Tibial nerve (tissue), 4 donors: ENCODE measurements around the gene CASKIN2. TPM values are rescaled to one million over a fixed set of nuclear protein-coding genes. Genes with fewer than 3 reads are reported as not detected.

Experiments used
- DNase-seq, 2 donors: peaks; one replicate each; pipeline ENCODE4 v3.0.0-alpha.2; 2019; ENCODE audit warnings: low spot score in 2 of 2
- H3K27ac ChIP-seq, 4 donors: fragments of 200-600 bp; sonication (generic) in 3 of 4; one replicate each; pipeline ENCODE4 v1.5.1; 2017 to 2019; ENCODE audit warnings: mild to moderate bottlenecking in 1 of 4
- H3K27me3 ChIP-seq, 2 donors: fragments of 200-600 bp; sonication (generic) in 1 of 2; one replicate each; pipeline versions ENCODE4 v1.5.1 to v1.6.0; 2017 to 2019
- H3K36me3 ChIP-seq, 3 donors: fragments of 200-600 bp; sonication (generic); one replicate each; pipeline ENCODE4 v1.5.1; 2018 to 2019
- H3K4me1 ChIP-seq, 4 donors: fragments of 200-600 bp; sonication (generic) in 3 of 4; one replicate each; pipeline ENCODE4 v1.5.1; 2017 to 2019
- H3K4me3 ChIP-seq, 4 donors: fragments of 200-600 bp; sonication (generic) in 3 of 4; one replicate each; pipeline ENCODE4 v1.5.1; 2017 to 2019; ENCODE audit warnings: mild to moderate bottlenecking in 1 of 4, moderate library complexity in 1 of 4
- H3K9me3 ChIP-seq, 4 donors: fragments of 200-600 bp; sonication (generic) in 3 of 4; one replicate each; pipeline ENCODE4 v1.5.1; 2017 to 2019
- CTCF ChIP-seq, 5 experiments: fragments of 200-600 bp in 3 of 5; fragments of 450-650 bp in 2 of 5; sonication (generic) in 3 of 5; IDR thresholded peaks; one replicate each; pipeline ENCODE4 v1.5.1; 2016 to 2019; ENCODE audit warnings: antibody characterized with exemption in 5 of 5, mild to moderate bottlenecking in 3 of 5, moderate library complexity in 2 of 5
- EP300 ChIP-seq, 2 donors: sonication (generic); formaldehyde crosslinking; IDR thresholded peaks; one replicate each; pipeline ENCODE4 v1.6.1; 2017; ENCODE audit warnings: antibody characterized with exemption in 2 of 2, mild to moderate bottlenecking in 1 of 2
- POLR2A ChIP-seq, 2 donors: fragments of 450-650 bp; IDR thresholded peaks; one replicate each; pipeline ENCODE4 v1.6.1; 2017; ENCODE audit warnings: antibody characterized with exemption in 2 of 2, mild to moderate bottlenecking in 2 of 2, moderate library complexity in 2 of 2
- WGBS, 2 donors: methylation state at CpG; one replicate each; pipeline ENCODE4 v1.1.5; 2018; 5-methylcytosine and 5-hydroxymethylcytosine counted together
- total RNA-seq, 4 donors: library from RNA; depleted of rRNA; stranded (reverse); fragments of >200 nt; gene quantifications; one replicate each; pipeline ENCODE4 v1.1.0, GENCODE V29; 2016

CASKIN2 gene
- total RNA-seq, 4 donors from 2014 or later, result 36.0 to 59.0 (median 51.3) TPM

GRCh38 chr17:75504347-75505151 lies 10.8 kb downstream of the CASKIN2 start:
- no peak for DNase-seq
- 61 to 64% methylated on average over 27 to 31 of the region's 32 CpGs for WGBS, 2 donors
- Histone ChIP-seq H3K27me3 (no peaks in the 10 kb centered on the region), H3K4me3 (peak overlapping the region in 1 of 4 donors; percentile 6), H3K27ac (peak overlapping the region in 3 of 4 donors; percentile 52 to 96 (median 67)), H3K9me3 (no peaks in the 10 kb centered on the region), H3K4me1 (peaks cover 2 to 89% (median 36%) of the 10 kb centered on the region in 4 donors), H3K36me3 (peaks cover 0 to 79% (median 4%) of the 10 kb centered on the region in 3 donors)
- TF ChIP-seq EP300 (IDR thresholded peaks at IDR 0.05) (no peak), CTCF (IDR thresholded peaks at IDR 0.05) (peak; percentile 29 to 61 (median 45))

- no peak for DNase-seq
- Histone ChIP-seq H3K9me3 (no peaks in the 10 kb centered on the region), H3K36me3 (peaks cover 0 to 85% (median 4%) of the 10 kb centered on the region in 3 donors), H3K27ac (peak overlapping the region in 3 of 4 donors; percentile 52 to 96 (median 67)), H3K4me1 (peaks cover 0 to 89% (median 31%) of the 10 kb centered on the region in 4 donors), H3K4me3 (no peak overlapping the region), H3K27me3 (no peaks in the 10 kb centered on the region)
- 57 to 68% methylated on average over 12 to 13 of the region's 13 CpGs for WGBS, 2 donors
- TF ChIP-seq POLR2A (IDR thresholded peaks at IDR 0.05), result no peak
- no peak for TF ChIP-seq EP300 (IDR thresholded peaks at IDR 0.05)
- no peak for TF ChIP-seq CTCF (IDR thresholded peaks at IDR 0.05)
These were observed 11.4 kb downstream of the CASKIN2 start for GRCh38 chr17:75503976-75504346.

GRCh38 chr17:75503337-75503950 lies 11.9 kb downstream of the CASKIN2 start:
- TF ChIP-seq POLR2A (IDR thresholded peaks at IDR 0.05) (no peak), EP300 (IDR thresholded peaks at IDR 0.05) (no peak), CTCF (IDR thresholded peaks at IDR 0.05) (no peak)
- H3K27ac ChIP-seq, result peak overlapping the region in 3 of 4 donors; percentile 42 to 96 (median 67)
- no peak overlapping the region for H3K4me3 ChIP-seq
- no peak for DNase-seq
- WGBS, 2 donors, result 69 to 79% methylated on average over 5 to 16 of the region's 23 CpGs
- H3K9me3 ChIP-seq, result no peaks in the 10 kb centered on the region
- H3K4me1 ChIP-seq, result peaks cover 0 to 89% (median 29%) of the 10 kb centered on the region in 4 donors
- H3K27me3 ChIP-seq, result no peaks in the 10 kb centered on the region
- H3K36me3 ChIP-seq, result peaks cover 0 to 90% (median 4%) of the 10 kb centered on the region in 3 donors

- 86 to 87% methylated on average over 15 to 25 of the region's 25 CpGs for WGBS, 2 donors
- Histone ChIP-seq H3K36me3 (peaks cover 0 to 92% (median 4%) of the 10 kb centered on the region in 3 donors), H3K27ac (peak overlapping the region; percentile 37 to 96 (median 80))
These were observed 12.5 kb downstream of the CASKIN2 start for GRCh38 chr17:75502721-75503329.

More at GRCh38 chr17:75502721-75503329, 12.5 kb downstream of the CASKIN2 start:
- H3K27me3 ChIP-seq, result no peaks in the 10 kb centered on the region
- DNase-seq, result no peak
- TF ChIP-seq POLR2A (IDR thresholded peaks at IDR 0.05) (no peak), CTCF (IDR thresholded peaks at IDR 0.05) (no peak), EP300 (IDR thresholded peaks at IDR 0.05) (no peak)
- peaks cover 0 to 87% (median 25%) of the 10 kb centered on the region in 4 donors for H3K4me1 ChIP-seq
- no peak overlapping the region for H3K4me3 ChIP-seq
- no peaks in the 10 kb centered on the region for H3K9me3 ChIP-seq
